GM19455 (cell line): Measurements from ENCODE around the gene TRIM27.
"Not testable (repeated sequence)": the region's sequence is repeated elsewhere in the genome, so short reads cannot be mapped to it uniquely, and the experiment has no call there.

Experiments
- ATAC-seq: cut with Tn5 transposase; IDR thresholded peaks from one replicate; pipeline ENCODE4 v1.9.1; 2021; ENCODE audit not compliant: unreplicated experiment

Gene TRIM27

DNA sequence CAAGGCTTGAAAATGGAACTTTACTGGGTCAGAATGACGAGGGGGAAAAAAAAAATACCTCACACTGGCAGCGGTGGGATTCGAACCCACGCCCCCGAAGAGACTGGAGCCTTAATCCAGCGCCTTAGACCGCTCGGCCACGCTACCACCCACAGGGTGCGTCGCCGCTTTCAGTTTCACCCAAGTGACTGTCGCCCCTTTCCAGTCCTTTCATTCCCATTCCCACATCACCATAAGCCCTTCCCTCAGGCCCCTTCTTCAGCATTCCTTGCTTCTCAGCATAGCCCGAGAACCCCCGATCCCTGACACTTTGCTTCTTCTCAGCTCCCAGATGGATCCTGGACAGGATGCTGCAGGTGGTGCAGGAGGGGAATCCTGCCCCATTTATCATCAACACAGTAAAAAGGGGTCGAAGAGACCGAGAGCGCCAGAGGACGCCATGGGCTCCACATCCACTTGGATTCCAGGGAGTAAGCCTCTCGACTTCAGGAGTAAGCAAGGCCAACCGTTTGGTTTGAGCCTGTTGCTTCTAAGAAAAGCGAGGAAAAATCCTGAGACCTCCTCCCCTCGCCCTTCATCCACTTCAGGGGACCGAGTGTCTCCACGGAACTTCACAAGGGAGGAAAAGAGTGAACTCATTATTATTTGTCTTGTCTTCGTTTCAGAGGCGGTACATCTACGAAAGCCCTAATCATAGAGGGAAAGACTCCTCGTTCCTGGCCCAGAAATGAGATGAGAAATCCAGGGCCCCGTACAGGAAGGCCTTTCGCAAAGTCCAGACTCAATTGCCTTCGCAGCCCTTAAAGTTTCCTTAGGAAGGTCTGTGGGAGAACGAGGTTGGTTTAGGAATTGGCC is 20.0 kb upstream of the TRIM27 start:
- ATAC-seq, result no peak

DNA sequence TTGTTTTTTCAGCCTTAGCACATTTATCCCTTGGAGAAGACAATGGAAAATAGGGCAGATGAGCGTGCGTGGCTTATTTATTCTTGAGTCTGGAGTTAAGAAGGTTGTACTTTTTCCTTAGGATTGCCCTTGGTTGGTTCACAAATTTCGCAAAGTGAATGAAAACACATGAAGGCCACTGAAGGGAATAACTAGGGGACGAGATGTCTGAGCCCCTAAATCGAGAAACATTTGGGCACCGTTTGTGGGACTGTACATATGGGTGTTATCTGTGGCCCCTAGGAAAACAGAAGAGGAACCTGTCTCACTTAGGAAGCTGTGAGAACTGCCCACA is 19.4 kb upstream of the TRIM27 start:
- ATAC-seq, result no peak

DNA sequence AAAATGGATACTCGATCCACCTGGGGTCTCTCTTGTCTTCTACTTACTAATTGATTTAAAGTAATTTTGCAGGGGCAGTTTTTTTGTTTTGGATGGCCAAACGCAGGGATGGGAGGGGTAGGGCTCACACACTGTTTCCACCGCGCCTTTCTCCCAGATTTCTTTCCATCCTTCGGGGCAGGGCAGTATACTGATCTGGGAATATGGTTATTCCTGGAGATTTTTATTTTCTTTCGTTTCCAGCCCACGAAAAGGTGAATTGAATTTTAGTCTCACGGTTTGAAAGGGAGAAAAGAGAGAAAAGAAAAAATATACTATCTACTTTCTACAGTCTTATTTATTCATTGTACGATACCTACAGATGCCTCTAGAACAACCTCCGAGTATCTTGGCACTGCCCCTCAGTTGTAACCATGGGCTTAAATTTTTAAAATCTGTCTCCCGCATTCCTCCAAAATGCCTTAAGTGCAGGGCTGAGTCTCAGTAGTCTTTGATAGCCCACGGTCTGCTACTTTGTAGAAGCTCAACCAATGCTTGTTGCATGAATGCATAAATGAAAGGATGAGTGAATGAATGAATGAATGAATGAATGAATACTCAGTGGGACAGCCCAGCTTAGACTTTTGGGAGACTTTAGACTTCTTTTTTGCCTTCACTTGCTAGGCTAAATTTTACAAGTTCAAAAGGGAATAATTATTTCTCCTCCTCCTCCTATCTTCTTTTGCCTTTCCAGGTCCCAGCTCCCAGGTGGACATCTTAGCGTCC is 18.1 kb upstream of the TRIM27 start:
- ATAC-seq, result no peak

DNA sequence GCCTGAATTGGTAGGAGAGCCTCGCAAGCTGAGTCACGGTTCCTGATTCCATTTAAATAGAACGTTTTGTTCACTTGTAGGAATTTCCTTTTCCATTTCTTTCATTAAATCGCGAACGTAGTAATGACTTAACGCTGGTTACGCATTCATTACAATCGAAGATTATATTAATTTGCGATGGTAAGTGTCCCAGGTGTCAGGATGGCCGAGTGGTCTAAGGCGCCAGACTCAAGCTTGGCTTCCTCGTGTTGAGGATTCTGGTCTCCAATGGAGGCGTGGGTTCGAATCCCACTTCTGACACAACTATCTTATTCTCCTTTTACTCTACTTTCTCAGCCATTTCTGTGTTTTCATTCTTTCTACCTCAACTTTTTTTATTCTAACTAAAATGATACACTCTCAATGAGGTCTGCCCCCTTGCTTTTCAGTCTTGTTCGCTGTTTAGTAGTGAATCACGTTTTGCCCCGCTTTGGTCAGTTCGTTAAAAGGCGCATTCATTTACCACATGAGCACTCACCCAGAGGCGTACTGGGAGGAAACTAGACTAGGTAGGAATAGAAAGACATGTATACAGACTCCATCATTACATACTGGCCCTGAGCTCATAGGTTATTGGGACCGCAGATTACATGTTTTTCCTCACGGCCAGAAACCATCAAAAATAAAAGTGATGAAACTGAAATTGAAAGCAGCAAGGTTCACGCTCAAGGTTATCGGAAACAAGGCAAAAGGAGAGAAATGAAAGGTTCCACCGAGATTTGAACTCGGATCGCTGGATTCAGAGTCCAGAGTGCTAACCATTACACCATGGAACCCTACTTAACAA is 17.3 kb upstream of the TRIM27 start:
- peak; percentile 53 for ATAC-seq

DNA sequence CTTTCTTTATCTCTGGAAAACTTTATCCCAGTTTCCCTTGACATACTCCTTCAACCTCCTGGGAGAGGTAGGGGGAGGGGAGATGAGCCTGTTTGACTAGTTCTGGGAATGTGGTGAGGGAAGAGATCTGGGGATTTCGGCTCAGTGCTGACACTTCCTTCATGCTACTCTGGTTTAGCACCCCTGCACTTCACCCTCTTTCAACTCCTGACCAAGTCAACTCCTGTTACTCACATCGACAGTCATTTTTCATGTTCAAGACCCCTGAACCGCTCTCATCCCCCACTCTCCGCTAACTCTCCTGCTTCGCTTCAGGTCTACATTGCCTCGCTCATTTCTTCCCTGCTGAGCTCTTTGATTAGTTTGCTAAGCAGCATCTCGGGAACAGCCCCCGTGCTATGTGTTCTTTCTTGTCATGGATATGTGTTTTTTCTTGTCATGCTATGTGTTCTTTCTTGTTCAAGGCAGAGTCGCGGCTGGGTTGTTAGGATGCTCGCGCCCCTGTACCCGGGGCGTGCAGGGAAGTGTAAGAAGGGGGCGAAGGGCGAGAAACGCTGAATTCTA is 16.6 kb upstream of the TRIM27 start:
- ATAC-seq, result peak; percentile 18

DNA sequence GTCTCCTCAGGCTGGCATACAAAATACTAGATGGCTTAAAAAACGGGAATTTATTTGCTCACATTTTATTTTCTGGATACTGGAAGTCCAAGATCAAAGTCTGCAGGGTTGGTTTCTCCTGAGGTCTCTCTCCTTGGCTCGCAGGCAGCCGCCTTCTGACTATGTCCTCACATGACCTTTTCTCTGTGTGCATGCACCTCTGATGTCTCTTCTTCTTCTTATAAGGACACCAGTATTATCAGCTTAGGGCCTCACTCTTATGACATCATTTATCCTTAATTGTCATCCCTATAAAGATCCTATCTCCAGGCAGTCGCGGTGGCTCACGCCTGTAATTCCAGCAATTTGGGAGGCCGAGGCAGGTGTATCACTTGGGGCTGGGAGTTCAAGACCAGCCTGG is 9.3 kb upstream of the TRIM27 start:
- no peak for ATAC-seq

DNA sequence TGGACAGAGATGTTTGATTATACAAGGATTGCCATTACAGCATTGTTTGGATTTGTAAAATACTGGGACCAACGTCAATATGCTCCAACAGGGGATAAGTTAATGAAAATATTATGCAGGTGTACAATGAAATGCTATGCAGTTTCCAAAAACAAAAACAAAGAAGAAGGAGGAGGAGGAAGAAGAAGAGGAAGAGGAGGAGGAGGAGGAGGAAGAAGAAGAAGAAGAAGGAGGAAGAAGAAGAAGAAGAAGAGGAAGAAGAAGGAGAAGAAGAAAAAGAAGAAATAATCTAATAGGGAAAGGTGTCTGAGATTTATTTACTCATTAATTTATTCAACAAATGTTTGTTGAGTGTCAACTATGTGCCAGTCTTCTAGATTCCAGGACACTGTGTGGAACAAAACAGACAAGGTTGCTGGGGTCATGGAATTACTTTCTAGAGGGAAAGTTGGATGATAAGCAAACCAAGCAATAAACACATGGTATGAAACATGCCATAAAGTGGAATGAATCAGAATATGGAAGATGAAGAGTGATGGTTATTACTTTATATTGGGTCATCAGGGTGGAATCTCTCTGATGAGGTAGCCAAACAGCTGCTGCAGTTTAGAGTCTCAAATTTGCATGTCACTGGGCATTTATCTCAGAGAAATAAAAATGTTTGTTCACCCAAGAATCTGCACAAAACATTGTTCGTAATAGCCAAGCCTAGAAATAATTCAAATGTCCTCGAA is 6.3 kb upstream of the TRIM27 start:
- ATAC-seq, result no peak

DNA sequence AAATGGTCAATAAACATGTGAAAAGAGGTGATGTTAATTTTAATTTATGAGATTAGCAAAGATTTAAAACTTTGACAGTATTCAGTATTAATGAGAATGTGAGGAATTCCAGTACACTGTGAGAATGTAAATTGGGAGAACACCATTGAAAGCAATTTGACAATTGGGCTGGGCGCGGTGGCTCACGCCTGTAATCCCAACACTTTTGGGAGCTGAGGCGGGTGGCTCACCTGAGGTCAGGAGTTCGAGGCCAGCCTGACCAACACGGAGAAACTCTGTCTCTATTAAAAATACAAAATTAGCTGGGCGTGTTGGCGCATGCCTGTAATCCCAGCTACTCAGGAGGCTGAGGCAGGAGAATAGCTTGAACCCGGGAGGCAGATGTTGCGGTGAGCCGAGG is 5.6 kb upstream of the TRIM27 start:
- not testable (repeated sequence) for ATAC-seq

DNA sequence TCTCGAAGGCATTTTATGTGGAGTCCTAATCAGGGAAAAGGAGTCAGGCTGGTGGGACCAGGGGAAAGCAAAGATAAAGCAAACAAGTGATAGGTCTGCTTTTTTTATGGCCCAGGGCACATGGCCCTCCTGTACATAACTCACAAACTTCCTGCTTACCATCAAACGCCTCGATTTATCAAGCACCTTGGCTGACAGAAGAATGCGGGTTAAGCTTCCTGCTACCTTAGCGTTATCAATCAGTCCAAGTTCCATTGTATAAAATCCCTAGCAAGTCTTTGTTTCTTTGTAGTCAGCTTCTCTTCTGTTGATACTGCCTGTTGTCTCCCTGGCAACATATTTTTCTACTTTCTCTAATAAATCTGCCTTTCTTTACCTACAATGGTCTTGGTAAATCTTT is 4.1 kb upstream of the TRIM27 start:
- no peak for ATAC-seq

DNA sequence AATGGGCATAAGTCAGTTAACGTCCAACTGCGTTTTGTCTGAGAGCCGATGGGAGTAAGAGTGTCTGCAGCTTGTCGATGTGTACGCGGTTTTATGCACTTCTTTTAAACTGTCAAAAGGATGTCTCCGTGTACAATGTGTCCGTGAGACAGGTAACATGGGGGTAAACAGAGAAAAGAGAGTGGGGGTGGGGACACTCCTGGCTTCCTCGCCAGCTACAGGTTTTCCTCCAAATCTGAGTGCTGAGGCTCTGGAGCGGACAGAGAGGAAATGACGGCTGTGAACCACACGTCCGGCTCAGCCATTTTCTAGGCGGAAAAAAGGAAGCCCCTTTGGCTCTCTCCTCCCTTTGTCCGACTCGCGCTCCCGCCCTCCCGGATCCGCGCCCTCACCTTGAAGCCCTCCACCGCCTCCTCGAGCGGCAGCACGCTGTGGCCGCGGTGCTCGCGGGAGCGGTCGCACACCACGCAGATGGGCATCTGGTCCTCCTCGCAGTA is 916 bp downstream of the TRIM27 start:
- ATAC-seq, result peak; percentile 27

DNA sequence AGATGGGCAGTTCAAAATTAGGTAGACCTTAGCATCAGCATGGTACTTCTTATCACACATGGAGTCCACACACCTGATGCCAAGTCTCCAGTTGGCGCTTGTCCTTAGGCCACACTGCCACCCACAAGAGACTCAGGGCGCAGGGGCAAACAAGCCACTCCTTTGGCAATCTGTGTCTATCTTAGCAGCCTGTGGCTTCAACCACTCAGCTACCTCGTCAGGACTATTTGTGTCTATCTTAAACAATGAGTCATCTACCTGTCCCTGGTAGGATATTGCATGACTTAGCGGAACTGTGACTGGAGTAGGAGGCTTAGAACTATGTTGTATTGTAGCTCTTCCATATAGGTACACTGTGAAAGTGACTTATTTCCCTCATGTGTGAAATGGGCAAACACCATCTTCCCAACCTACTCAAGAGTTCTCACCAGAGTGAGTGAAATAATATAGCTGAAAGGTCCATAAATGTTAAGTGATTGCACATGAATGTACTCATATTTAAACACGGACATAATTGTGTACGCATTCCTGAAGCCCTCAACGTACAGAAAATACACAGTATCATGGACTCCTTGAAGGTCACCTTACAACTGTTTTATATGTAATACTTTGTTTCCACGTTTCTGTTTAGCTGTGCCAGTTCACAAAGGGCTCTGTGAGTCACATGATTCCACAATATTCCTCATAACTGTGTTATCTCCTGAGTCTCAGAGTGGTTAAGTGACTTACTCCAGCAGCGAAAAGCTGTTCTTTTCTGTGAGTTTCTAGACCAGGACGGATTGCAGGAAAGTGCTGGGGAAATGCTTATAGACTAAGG is 1.6 kb downstream of the TRIM27 start:
- no peak for ATAC-seq

DNA sequence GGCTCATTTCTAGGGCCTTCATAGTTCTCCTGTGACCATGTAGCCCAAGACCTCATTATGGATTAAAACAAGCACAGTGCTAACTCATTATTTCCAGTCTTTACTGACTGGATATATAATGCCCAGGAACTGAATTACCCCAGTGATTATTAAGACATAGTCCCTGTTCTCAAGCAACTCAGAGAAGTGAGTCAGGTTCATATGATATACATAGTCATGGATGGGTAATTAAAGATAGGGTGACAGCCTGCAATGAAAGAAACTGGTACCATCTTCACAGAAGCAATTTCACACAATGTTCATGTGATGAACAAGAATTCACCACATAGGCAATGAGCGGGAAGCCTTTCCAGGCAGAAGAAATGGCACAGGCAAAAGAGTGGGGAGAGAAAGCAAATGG is 3.5 kb downstream of the TRIM27 start:
- ATAC-seq, result no peak

DNA sequence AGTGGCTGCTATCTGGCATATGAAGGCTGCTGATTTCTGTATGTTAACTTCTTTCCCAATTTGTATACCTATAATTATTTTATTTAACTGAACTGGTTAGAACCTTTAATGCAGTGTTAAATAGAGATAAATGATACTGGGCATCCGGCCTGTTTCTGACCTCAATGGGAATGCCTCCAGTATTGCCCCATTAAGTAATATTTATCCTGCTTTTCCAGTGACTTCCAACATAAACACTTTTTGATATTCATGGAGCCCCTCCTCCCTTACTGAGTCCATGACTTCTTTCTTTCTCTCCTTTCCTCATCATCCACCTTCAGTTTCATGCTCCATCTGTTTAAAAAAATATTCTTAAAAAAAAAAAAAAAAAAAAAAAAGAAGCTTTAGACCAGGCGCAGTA is 8.8 kb downstream of the TRIM27 start:
- no peak for ATAC-seq

DNA sequence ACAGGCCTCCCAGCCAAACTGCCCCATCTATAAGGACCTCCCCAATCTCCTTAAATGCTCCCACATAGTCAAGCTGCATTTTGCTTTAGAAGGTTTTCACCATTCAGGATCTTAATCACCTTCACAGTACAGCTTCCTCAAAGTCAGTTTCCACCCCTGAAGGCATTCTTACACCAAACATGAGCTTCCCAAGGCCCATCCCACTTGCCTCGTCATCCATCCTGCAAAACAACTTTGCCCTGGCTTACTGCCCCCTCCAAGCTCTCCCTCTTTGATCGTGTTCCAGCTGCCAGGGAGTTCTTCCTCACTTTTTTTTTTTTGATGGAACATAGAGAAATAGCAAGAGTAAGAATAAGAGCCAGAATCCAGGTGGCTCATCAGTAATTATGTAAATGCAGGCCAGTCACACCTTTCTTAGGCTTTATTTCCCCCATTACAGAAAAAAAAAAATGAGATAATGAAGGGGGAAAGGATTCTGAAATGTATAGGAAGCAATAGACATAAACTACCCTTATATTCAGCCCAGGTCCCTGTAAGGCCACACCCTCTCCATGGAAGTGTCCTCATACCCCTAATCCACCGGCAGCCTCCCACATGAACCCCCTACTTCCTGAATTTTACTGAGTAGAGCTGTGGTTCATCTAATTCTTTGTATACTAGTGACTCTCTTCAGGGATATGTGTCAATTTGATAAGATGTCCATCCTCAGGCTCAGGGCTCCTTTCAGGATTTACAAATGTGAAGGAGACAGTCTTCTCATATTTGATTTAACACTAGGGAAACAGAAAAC is 12.7 kb downstream of the TRIM27 start:
- ATAC-seq, result no peak

DNA sequence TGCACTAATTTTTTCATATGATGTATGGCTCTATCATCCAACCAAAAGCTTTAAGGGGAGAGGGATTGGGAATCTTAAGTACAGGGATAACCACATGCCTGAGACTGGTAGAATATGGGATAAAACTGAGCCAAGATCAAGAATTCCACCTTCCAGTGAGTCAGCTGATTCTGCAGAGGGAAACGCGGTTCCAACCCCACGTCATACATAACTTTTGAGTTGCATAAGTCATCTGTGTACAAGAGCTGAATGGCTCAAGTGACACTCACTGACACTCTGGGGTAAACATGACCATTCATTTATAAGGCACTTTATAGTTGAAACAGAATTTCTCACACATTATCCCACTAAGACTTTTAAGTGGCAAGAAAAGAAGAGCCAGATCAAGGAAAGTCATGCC is 16.4 kb downstream of the TRIM27 start:
- ATAC-seq, result no peak

DNA sequence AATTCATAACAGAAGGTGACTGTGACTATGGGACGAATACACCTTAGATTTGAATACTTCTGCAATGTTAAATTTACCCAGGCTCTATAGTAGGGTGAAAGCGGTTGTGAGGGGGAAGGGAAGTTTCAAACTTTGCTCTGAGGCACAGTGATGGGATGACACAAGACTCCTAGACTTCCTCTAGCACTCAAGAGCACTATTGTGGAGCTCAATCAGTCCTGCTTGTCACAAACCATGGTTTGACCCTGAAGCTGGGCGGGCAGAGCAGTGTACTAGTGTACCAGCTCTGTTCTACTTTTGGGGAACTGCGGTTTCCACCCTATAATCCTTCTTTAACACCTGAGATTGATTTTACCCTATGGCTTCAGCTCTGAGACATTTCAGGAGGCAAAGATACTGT is 17.1 kb downstream of the TRIM27 start:
- no peak for ATAC-seq

DNA sequence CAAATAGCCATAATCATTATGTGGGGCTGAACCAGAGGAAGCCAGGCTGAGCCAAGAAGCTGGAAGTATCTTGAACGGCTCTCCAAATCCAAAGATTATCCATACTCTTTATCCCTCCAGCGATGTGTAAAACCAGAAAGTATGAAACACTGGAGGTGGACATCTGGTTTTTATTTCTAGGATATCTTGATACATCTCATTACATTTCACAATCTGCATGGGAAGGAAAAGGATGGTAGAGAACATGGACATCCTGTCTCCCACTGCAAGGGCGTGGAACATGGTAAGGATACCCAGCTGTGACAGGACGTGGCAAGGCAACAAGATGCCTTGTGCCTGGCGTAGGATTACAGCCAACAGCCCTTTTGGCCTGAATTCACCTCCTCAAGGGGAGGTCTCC is 20.1 kb downstream of the TRIM27 start:
- no peak for ATAC-seq

DNA sequence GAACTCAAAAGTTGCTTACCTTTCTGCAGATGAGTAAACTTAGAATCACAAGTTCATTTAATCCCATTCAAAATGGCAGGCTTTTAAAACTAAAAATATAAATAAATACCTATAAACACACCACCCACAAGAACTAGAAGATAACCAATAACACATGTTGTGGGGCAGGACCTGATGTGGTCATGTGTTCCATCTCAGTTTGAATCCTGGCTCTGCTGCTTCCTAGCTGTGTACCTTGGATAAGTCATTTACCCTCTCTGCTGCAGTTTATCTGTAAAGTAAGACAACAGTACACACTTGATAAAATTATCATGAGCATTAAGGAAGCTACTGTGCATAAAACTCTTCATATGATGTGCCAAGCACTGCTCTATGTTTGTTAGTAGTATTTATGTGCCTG is 22.0 kb downstream of the TRIM27 start:
- ATAC-seq, result no peak
